ENCODE data around the gene ERC2.

DNA sequence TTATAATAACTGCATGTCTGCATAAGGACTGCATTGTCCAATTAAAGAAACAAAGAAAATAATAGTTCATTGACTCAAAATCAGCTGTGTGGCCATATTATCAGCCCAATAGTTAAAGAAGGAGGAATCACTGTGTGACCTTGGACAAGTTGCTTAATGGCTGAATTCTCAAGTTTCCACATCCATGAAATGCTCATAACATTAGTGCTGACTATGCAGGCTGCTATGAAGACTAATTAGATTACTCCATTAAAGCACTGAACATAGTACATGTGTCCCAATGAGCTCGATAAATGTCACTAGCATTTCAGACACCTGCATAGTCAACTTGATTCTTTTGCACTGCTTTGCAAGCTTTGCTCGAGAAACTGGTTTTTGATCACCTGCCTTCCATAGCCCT, 870.0 kb downstream of the ERC2 start:
- no peak for TF ChIP-seq ARNTL (CRISPR knock-in tag; IDR thresholded peaks at IDR 0.05; ENCODE audit: borderline replicate concordance, low read depth)
- TF ChIP-seq SNAI2 (CRISPR knock-in tag; IDR thresholded peaks at IDR 0.05), result no peak
- no peak for TF ChIP-seq CREB5 (CRISPR knock-in tag; IDR thresholded peaks at IDR 0.05; ENCODE audit: low read depth)
- TF ChIP-seq CSDC2 (CRISPR knock-in tag; IDR thresholded peaks at IDR 0.05), result no peak
- TF ChIP-seq TCF4 (CRISPR knock-in tag; IDR thresholded peaks at IDR 0.05; ENCODE audit: borderline replicate concordance), result no peak
- no peak for TF ChIP-seq PPARA (CRISPR knock-in tag; IDR thresholded peaks at IDR 0.05; ENCODE audit: borderline replicate concordance)
- no peak for TF ChIP-seq CSRNP3 (CRISPR knock-in tag; IDR thresholded peaks at IDR 0.05)
- TF ChIP-seq, protein P1, sequence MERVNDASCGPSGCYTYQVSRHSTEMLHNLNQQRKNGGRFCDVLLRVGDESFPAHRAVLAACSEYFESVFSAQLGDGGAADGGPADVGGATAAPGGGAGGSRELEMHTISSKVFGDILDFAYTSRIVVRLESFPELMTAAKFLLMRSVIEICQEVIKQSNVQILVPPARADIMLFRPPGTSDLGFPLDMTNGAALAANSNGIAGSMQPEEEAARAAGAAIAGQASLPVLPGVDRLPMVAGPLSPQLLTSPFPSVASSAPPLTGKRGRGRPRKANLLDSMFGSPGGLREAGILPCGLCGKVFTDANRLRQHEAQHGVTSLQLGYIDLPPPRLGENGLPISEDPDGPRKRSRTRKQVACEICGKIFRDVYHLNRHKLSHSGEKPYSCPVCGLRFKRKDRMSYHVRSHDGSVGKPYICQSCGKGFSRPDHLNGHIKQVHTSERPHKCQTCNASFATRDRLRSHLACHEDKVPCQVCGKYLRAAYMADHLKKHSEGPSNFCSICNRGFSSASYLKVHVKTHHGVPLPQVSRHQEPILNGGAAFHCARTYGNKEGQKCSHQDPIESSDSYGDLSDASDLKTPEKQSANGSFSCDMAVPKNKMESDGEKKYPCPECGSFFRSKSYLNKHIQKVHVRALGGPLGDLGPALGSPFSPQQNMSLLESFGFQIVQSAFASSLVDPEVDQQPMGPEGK (CRISPR knock-in tag; IDR thresholded peaks at IDR 0.05; ENCODE audit: borderline replicate concordance), result no peak
- no peak for TF ChIP-seq POU6F1 (CRISPR knock-in tag; IDR thresholded peaks at IDR 0.05; ENCODE audit: borderline replicate concordance, low read depth)
- TF ChIP-seq ZC3H10 (CRISPR knock-in tag; IDR thresholded peaks at IDR 0.05), result no peak
- TF ChIP-seq GLIS3 (CRISPR knock-in tag; IDR thresholded peaks at IDR 0.05), result no peak

Measured in SK-N-SH treated with all-trans-retinoic acid at 6 μM for 48 hours (cell line).